ENCODE results near the gene STYXL2. TPM values are rescaled to one million over a fixed set of nuclear protein-coding genes. Genes with fewer than 3 reads are reported as not detected.

The STYXL2 gene
- total RNA-seq, 1 experiment from 2014 or later = not detected

GRCh38 chr1:167100730-167101129 lies 6.9 kb downstream of the STYXL2 start:
- intact Hi-C loops (cut with micrococcal nuclease) = no loop called here
- ChIA-PET CTCF (no interaction called here), POLR2A (interaction anchor here (0.7 kb wide), 1 partner anchor 29 kb away, joined by 3 read pairs; no protein-coding TSS in a partner anchor)
- no peaks in the 10 kb centered on the region for H3K36me3 Mint-ChIP-seq (ENCODE audit: insufficient read depth, unreplicated experiment)
- H3K27me3 Mint-ChIP-seq (ENCODE audit: insufficient read depth, unreplicated experiment) = no peaks in the 10 kb centered on the region
- no peaks in the 10 kb centered on the region for H3K9me3 Mint-ChIP-seq (ENCODE audit: unreplicated experiment)
- H3K4me3 Mint-ChIP-seq (ENCODE audit: unreplicated experiment) = no peak overlapping the region
- DNase-seq (ENCODE audit: unreplicated experiment) = no peak
- H3K4me1 Mint-ChIP-seq (ENCODE audit: insufficient read depth, unreplicated experiment) = peaks cover 3% of the 10 kb centered on the region
- TF ChIP-seq CTCF (IDR thresholded peaks at IDR 0.05; ENCODE audit: unreplicated experiment) = no peak
- no peak overlapping the region for H3K27ac Mint-ChIP-seq (ENCODE audit: low read depth, unreplicated experiment)
- no TSS peak for BruUV-seq (replicated peaks)

- ChIA-PET CTCF (interaction anchor here (0.7 to 1.0 kb wide), 3 partner anchors 9 to 45 kb away, joined by 3 to 4 read pairs (median 3); no protein-coding TSS in a partner anchor), POLR2A (no interaction called here)
- DNase-seq (ENCODE audit: unreplicated experiment) = no peak
- Mint-ChIP-seq H3K27me3 (ENCODE audit: insufficient read depth, unreplicated experiment) (no peaks in the 10 kb centered on the region), H3K9me3 (ENCODE audit: unreplicated experiment) (no peaks in the 10 kb centered on the region), H3K36me3 (ENCODE audit: insufficient read depth, unreplicated experiment) (no peaks in the 10 kb centered on the region), H3K4me1 (ENCODE audit: insufficient read depth, unreplicated experiment) (no peaks in the 10 kb centered on the region), H3K27ac (ENCODE audit: low read depth, unreplicated experiment) (no peak overlapping the region), H3K4me3 (ENCODE audit: unreplicated experiment) (no peak overlapping the region)
- no peak for TF ChIP-seq CTCF (IDR thresholded peaks at IDR 0.05; ENCODE audit: unreplicated experiment)
- no TSS peak for BruUV-seq (replicated peaks)
- intact Hi-C loops (cut with micrococcal nuclease) = no loop called here
Observed at GRCh38 chr1:167101754-167102153, 7.9 kb downstream of the STYXL2 start.

- no peak overlapping the region for H3K4me3 Mint-ChIP-seq (ENCODE audit: unreplicated experiment)
- H3K9me3 Mint-ChIP-seq (ENCODE audit: unreplicated experiment) = no peaks in the 10 kb centered on the region
- no peaks in the 10 kb centered on the region for H3K27me3 Mint-ChIP-seq (ENCODE audit: insufficient read depth, unreplicated experiment)
- DNase-seq (ENCODE audit: unreplicated experiment) = no peak
- ChIA-PET CTCF (interaction anchor here (0.9 kb wide), 1 partner anchor 52 kb away, joined by 3 read pairs; no protein-coding TSS in a partner anchor), POLR2A (no interaction called here)
- H3K36me3 Mint-ChIP-seq (ENCODE audit: insufficient read depth, unreplicated experiment) = no peaks in the 10 kb centered on the region
- no peak for TF ChIP-seq CTCF (IDR thresholded peaks at IDR 0.05; ENCODE audit: unreplicated experiment)
- H3K27ac Mint-ChIP-seq (ENCODE audit: low read depth, unreplicated experiment) = no peak overlapping the region
- no peaks in the 10 kb centered on the region for H3K4me1 Mint-ChIP-seq (ENCODE audit: insufficient read depth, unreplicated experiment)
- BruUV-seq (replicated peaks) = no TSS peak
- intact Hi-C loops (cut with micrococcal nuclease) = no loop called here
Observed at GRCh38 chr1:167102906-167103573, 9.2 kb downstream of the STYXL2 start.

GRCh38 chr1:167104256-167104633 lies 10.4 kb downstream of the STYXL2 start:
- H3K4me3 Mint-ChIP-seq (ENCODE audit: unreplicated experiment) = no peak overlapping the region
- H3K27me3 Mint-ChIP-seq (ENCODE audit: insufficient read depth, unreplicated experiment) = no peaks in the 10 kb centered on the region
- H3K27ac Mint-ChIP-seq (ENCODE audit: low read depth, unreplicated experiment) = no peak overlapping the region
- intact Hi-C loops (cut with micrococcal nuclease) = no loop called here
- peaks cover 9% of the 10 kb centered on the region for H3K4me1 Mint-ChIP-seq (ENCODE audit: insufficient read depth, unreplicated experiment)
- no peak for DNase-seq (ENCODE audit: unreplicated experiment)
- no TSS peak for BruUV-seq (replicated peaks)
- no peaks in the 10 kb centered on the region for H3K36me3 Mint-ChIP-seq (ENCODE audit: insufficient read depth, unreplicated experiment)
- CTCF ChIA-PET = interaction anchor here (1.1 to 2.4 kb wide), 4 partner anchors 37 to 625 kb away, joined by 3 to 8 read pairs (median 4); no protein-coding TSS in a partner anchor
- TF ChIP-seq CTCF (IDR thresholded peaks at IDR 0.05; ENCODE audit: unreplicated experiment) = no peak
- POLR2A ChIA-PET = interaction anchor here (0.7 kb wide), 1 partner anchor 120 kb away, joined by 3 read pairs; no protein-coding TSS in a partner anchor
- no peaks in the 10 kb centered on the region for H3K9me3 Mint-ChIP-seq (ENCODE audit: unreplicated experiment)
